Neural crest cell (in vitro differentiated cells): ENCODE measurements around the gene DPP8. TPM values are rescaled to one million over a fixed set of nuclear protein-coding genes. Genes with fewer than 3 reads are reported as not detected.

ENCODE experiments used
- DNase-seq: peaks from one replicate; pipeline ENCODE4 v3.0.0; 2021; ENCODE audit warnings: low read depth, mixed read lengths, low spot score
- H3K27ac Mint-ChIP-seq: one replicate; pipeline ENCODE4 v1.8.0; 2021; ENCODE audit warnings: mild to moderate bottlenecking, mixed read lengths; ENCODE audit not compliant: unreplicated experiment
- H3K27me3 Mint-ChIP-seq: 2 replicates; pipeline ENCODE4 v1.8.0; 2021; ENCODE audit warnings: low read depth, mild to moderate bottlenecking, mixed read lengths
- H3K36me3 Mint-ChIP-seq: 2 replicates; pipeline ENCODE4 v1.8.0; 2021; ENCODE audit warnings: low read depth, mild to moderate bottlenecking, mixed read lengths
- H3K4me1 Mint-ChIP-seq: 2 replicates; pipeline ENCODE4 v1.8.0; 2021; ENCODE audit warnings: mixed read lengths
- H3K4me3 Mint-ChIP-seq: one replicate; pipeline ENCODE4 v1.8.0; 2021; ENCODE audit warnings: mild to moderate bottlenecking, mixed read lengths
- H3K9me3 Mint-ChIP-seq: 2 replicates; pipeline ENCODE4 v1.8.0; 2021; ENCODE audit warnings: mixed read lengths
- CTCF ChIP-seq: fragments of 200-600 bp; sonication (generic); conservative IDR thresholded peaks from 2 replicates; pipeline ENCODE4 v1.5.0; 2021; ENCODE audit warnings: antibody characterized with exemption, mild to moderate bottlenecking
- total RNA-seq: library from RNA; stranded (reverse); gene quantifications from 2 replicates; pipeline ENCODE4 v1.2.1, GENCODE V29; 2021

DPP8 gene
- total RNA-seq, 1 donor from 2014 or later = 26.1 TPM

DNA sequence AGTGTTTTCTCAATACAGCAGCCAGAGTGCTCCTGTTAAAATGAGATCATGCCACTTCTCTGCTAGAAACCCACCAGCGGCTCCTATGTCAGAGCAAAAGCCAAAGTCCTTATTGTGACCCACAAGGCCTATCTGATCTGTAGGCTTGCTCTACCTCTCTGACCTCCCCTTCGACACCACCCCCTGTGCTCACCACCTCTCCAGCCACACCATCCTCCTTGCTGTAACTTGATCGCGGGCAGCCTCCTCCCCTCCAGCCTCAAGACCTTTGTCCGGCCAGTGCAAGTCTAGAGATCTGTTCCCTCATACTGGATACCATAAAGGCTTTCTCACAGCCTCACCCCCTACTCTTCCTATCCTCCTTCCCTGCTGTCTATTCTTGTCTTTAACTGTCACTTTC, 92.8 kb downstream of the DPP8 start:
- H3K4me3 Mint-ChIP-seq = peak overlapping the region; percentile 95
- H3K27me3 Mint-ChIP-seq = peaks cover 3% of the 10 kb centered on the region
- DNase-seq = no peak
- no peak overlapping the region for H3K27ac Mint-ChIP-seq
- peaks cover 41% of the 10 kb centered on the region for H3K4me1 Mint-ChIP-seq
- no peak for TF ChIP-seq CTCF
- no peaks in the 10 kb centered on the region for H3K9me3 Mint-ChIP-seq
- H3K36me3 Mint-ChIP-seq = no peaks in the 10 kb centered on the region

- no peak overlapping the region for H3K27ac Mint-ChIP-seq
- H3K36me3 Mint-ChIP-seq = no peaks in the 10 kb centered on the region
- H3K4me1 Mint-ChIP-seq = peaks cover 46% of the 10 kb centered on the region
- H3K27me3 Mint-ChIP-seq = peaks cover 3% of the 10 kb centered on the region
- no peaks in the 10 kb centered on the region for H3K9me3 Mint-ChIP-seq
- no peak for TF ChIP-seq CTCF
- H3K4me3 Mint-ChIP-seq = peak overlapping the region; percentile 95
- DNase-seq = no peak
Measured at GRCh38 chr15:65423976-65424679, 93.4 kb downstream of the DPP8 start.

DNA sequence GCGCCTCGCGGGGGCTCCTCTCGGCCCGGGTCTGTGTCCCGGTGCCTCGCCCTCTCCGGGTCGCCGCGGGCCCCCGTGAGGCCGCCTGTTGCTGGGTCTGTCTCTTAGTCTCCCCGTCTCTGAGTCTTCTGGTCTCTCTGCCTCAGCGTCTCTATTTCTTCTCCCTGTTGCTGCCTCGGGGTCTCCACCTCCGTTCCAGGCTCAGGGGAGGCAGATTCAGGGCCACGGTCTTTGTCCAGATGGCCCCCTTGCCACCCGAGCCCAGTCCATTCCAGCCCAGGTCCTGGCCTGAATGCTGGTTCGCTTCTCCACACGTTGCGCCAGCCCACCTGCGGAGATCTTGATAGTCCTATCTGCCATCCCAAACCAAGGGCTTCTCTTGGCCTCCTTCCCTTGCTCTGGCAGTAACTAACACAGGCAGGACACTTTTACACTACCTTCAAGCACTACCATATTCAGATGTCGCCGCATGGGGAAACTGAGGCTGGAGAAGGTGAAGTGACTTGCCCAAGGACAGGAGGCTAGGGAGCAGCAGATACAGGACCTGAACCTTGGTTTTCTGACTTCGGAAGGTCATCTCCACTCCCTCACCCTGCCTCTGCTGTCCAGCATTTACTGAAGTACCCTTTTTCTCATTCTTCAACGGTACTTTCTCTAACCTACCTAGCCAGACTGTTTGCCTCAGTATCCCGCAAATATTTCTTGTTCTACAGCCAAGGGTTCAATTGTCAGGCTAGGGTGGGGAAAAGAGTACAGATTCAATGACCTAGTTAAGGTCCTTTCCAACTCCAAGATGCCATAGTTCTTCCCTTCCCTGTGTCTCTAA, 94.1 kb downstream of the DPP8 start:
- no peaks in the 10 kb centered on the region for H3K36me3 Mint-ChIP-seq
- peaks cover 3% of the 10 kb centered on the region for H3K27me3 Mint-ChIP-seq
- peaks cover 54% of the 10 kb centered on the region for H3K4me1 Mint-ChIP-seq
- no peak for DNase-seq
- no peak for TF ChIP-seq CTCF
- H3K4me3 Mint-ChIP-seq = peak overlapping the region; percentile 95
- H3K9me3 Mint-ChIP-seq = no peaks in the 10 kb centered on the region
- H3K27ac Mint-ChIP-seq = peak overlapping the region; percentile 99

DNA sequence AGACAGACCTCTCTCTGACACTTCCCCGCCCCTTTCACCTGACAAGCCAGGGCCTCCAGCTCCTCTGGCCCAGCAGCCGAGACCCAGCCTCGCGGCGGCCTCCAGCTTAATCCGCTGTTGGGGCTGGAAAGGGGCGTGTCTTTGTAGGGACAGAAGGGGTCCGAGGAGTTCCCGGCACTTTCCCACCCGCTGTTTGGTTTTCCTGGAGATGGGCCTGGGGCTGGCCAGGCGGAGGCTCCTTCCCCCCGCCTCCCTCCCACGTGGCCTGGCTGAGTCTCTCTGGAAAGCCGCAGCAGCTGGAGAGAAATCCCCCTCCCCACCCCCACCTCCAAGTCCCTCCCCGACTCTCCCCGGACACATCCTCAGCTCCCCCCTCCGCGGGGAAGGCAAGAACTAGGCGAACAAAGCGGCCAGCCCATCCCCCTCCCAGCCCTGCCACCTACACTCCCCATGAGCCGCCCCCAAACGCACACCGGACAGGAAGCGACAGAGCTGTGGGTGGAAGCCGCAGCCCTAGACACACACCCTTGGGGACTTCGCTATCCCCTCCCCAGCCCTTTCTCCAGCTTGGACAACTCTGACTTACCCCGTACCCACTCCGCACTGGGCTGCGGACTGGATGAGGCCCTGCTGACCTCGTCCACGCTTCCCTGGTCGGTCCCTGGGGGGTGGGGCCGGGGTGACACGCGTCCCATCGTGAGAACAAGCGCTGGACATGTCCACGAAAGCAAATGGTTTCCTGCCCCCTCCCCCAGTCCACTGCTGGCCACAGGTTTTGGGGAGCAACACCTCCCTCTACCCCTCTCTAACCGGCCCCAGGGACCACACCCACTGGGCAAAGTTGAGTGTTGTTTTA, 95.9 kb downstream of the DPP8 start:
- peak overlapping the region; percentile 93 for H3K4me3 Mint-ChIP-seq
- peak; percentile 62 for DNase-seq
- peaks cover 3% of the 10 kb centered on the region for H3K27me3 Mint-ChIP-seq
- peaks cover 66% of the 10 kb centered on the region for H3K4me1 Mint-ChIP-seq
- TF ChIP-seq CTCF = no peak
- H3K36me3 Mint-ChIP-seq = no peaks in the 10 kb centered on the region
- no peaks in the 10 kb centered on the region for H3K9me3 Mint-ChIP-seq
- peak overlapping the region; percentile 95 for H3K27ac Mint-ChIP-seq

- peaks cover 67% of the 10 kb centered on the region for H3K4me1 Mint-ChIP-seq
- TF ChIP-seq CTCF = no peak
- no peaks in the 10 kb centered on the region for H3K36me3 Mint-ChIP-seq
- no peak for DNase-seq
- peak overlapping the region; percentile 93 for H3K4me3 Mint-ChIP-seq
- H3K9me3 Mint-ChIP-seq = no peaks in the 10 kb centered on the region
- no peak overlapping the region for H3K27ac Mint-ChIP-seq
- H3K27me3 Mint-ChIP-seq = peaks cover 3% of the 10 kb centered on the region
Measured at GRCh38 chr15:65420975-65421359, 96.5 kb downstream of the DPP8 start.
